ENCODE data around the gene ACSF2. TPM values are rescaled to one million over a fixed set of nuclear protein-coding genes. Genes with fewer than 3 reads are reported as not detected.

ACSF2 gene
- polyA plus RNA-seq, 1 donor from 2014 or later: not detected

DNA sequence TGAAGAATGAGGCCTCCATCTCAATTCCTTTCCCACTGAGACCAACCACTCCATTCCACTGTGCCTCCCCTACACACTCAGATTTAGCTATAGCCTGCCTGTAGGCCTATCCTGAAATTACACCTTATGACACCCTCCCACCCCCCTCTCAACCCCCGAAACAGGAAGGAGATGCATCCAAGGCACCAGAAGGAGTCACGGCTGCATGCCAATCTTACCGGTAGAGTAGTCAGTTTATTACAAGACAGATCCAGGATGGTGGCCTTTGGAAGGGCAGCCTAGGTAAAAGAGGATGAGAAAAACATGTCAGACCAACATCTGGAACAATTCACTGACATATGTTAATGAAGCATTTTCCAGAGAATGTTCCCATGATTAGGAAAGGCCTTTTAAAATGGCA, 31.3 kb upstream of the ACSF2 start:
- no peak overlapping the region for H3K4me2 ChIP-seq (ENCODE audit: low read length)
- H3K9me2 ChIP-seq (ENCODE audit: insufficient read depth, low read length): no peaks in the 10 kb centered on the region
- H3K9me3 ChIP-seq (ENCODE audit: low read length): no peaks in the 10 kb centered on the region
- no peaks in the 10 kb centered on the region for H4K20me1 ChIP-seq (ENCODE audit: insufficient read depth)
- H3K36me3 ChIP-seq (ENCODE audit: insufficient read depth, low read length): no peaks in the 10 kb centered on the region
- TF ChIP-seq, protein P1, sequence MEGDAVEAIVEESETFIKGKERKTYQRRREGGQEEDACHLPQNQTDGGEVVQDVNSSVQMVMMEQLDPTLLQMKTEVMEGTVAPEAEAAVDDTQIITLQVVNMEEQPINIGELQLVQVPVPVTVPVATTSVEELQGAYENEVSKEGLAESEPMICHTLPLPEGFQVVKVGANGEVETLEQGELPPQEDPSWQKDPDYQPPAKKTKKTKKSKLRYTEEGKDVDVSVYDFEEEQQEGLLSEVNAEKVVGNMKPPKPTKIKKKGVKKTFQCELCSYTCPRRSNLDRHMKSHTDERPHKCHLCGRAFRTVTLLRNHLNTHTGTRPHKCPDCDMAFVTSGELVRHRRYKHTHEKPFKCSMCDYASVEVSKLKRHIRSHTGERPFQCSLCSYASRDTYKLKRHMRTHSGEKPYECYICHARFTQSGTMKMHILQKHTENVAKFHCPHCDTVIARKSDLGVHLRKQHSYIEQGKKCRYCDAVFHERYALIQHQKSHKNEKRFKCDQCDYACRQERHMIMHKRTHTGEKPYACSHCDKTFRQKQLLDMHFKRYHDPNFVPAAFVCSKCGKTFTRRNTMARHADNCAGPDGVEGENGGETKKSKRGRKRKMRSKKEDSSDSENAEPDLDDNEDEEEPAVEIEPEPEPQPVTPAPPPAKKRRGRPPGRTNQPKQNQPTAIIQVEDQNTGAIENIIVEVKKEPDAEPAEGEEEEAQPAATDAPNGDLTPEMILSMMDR (IDR thresholded peaks at IDR 0.05; ENCODE audit: poor library complexity, severe bottlenecking): no peak
- TF ChIP-seq TAF1 (IDR thresholded peaks at IDR 0.05; ENCODE audit: low read depth) (no peak), MXI1 (conservative IDR thresholded peaks at IDR 0.05; ENCODE audit: poor library complexity, severe bottlenecking) (no peak), EP300 (conservative IDR thresholded peaks at IDR 0.05; ENCODE audit: poor library complexity, severe bottlenecking) (no peak), EZH2 (IDR thresholded peaks at IDR 0.05; ENCODE audit: borderline replicate concordance, insufficient read depth, low read length, poor library complexity, severe bottlenecking) (no peak), SMC3 (conservative IDR thresholded peaks at IDR 0.05; ENCODE audit: poor library complexity) (no peak), POLR2AphosphoS5 (IDR thresholded peaks at IDR 0.05) (no peak), RAD21 (conservative IDR thresholded peaks at IDR 0.05) (no peak)
- TF ChIP-seq, protein P2, sequence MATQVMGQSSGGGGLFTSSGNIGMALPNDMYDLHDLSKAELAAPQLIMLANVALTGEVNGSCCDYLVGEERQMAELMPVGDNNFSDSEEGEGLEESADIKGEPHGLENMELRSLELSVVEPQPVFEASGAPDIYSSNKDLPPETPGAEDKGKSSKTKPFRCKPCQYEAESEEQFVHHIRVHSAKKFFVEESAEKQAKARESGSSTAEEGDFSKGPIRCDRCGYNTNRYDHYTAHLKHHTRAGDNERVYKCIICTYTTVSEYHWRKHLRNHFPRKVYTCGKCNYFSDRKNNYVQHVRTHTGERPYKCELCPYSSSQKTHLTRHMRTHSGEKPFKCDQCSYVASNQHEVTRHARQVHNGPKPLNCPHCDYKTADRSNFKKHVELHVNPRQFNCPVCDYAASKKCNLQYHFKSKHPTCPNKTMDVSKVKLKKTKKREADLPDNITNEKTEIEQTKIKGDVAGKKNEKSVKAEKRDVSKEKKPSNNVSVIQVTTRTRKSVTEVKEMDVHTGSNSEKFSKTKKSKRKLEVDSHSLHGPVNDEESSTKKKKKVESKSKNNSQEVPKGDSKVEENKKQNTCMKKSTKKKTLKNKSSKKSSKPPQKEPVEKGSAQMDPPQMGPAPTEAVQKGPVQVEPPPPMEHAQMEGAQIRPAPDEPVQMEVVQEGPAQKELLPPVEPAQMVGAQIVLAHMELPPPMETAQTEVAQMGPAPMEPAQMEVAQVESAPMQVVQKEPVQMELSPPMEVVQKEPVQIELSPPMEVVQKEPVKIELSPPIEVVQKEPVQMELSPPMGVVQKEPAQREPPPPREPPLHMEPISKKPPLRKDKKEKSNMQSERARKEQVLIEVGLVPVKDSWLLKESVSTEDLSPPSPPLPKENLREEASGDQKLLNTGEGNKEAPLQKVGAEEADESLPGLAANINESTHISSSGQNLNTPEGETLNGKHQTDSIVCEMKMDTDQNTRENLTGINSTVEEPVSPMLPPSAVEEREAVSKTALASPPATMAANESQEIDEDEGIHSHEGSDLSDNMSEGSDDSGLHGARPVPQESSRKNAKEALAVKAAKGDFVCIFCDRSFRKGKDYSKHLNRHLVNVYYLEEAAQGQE (IDR thresholded peaks at IDR 0.05; ENCODE audit: borderline replicate concordance): no peak
- H3K27ac ChIP-seq (ENCODE audit: low read length): no peak overlapping the region
- no peak overlapping the region for H2AFZ ChIP-seq (ENCODE audit: low read depth, low read length)
- peaks cover 15% of the 10 kb centered on the region for H3K79me2 ChIP-seq (replicated peaks; ENCODE audit: insufficient read depth, low read length)
- no peaks in the 10 kb centered on the region for H3F3A ChIP-seq (ENCODE audit: insufficient read depth, low read length, poor library complexity, severe bottlenecking)
- H3K27me3 ChIP-seq (ENCODE audit: insufficient read depth, low read depth, low read length): no peaks in the 10 kb centered on the region
- H3K4me3 ChIP-seq (ENCODE audit: low read length): no peak overlapping the region
- no peak overlapping the region for H3K9ac ChIP-seq (ENCODE audit: low read length)

DNA sequence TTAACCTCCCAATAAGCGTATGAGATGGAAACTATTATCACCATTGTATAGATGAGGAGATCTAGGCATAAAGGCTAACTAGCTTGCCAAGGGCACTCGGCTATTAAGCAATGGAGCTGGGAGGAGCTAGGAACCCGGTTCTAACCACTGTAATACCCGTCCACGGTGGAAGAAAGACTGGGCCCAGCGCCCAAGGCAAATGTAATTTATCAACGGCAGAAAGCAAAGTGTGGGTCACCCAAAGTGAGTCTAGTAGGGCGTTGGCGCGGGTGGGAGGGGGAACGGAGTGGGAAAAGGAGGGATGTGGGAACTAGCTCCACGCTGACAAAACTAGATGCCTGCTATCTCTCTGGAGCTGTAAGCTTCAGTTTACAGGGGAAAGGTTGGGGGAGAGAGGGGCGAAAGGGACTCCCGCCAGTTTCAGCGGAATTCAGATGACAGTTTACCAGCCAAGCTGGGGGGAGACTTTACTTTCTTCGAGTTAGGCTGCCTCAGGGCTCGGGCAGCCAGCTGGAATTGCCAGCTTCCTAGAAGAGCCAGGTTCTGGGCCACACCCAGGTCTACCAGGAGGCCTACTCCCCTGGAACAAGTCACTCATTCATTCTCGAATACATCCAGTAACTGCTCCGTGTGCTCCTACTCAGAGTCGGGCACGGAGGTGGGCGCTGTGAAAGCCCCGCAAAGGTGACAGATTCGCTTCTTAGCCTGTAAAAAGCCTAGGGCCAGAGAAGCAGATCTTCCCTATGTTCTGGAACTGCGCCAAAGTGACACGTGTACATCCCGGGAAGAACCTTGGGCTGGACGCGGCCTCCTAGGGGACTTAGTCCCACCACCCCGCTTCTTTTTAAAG, 29.5 kb upstream of the ACSF2 start:
- H3K4me2 ChIP-seq (ENCODE audit: low read length): peak overlapping the region; percentile 94
- no peaks in the 10 kb centered on the region for H3F3A ChIP-seq (ENCODE audit: insufficient read depth, low read length, poor library complexity, severe bottlenecking)
- no peaks in the 10 kb centered on the region for H3K9me2 ChIP-seq (ENCODE audit: insufficient read depth, low read length)
- H3K4me3 ChIP-seq (ENCODE audit: low read length): peak overlapping the region; percentile 98
- H3K79me2 ChIP-seq (replicated peaks; ENCODE audit: insufficient read depth, low read length): peaks cover 15% of the 10 kb centered on the region
- TF ChIP-seq RAD21 (conservative IDR thresholded peaks at IDR 0.05): no peak
- no peak for TF ChIP-seq EP300 (conservative IDR thresholded peaks at IDR 0.05; ENCODE audit: poor library complexity, severe bottlenecking)
- TF ChIP-seq EZH2 (IDR thresholded peaks at IDR 0.05; ENCODE audit: borderline replicate concordance, insufficient read depth, low read length, poor library complexity, severe bottlenecking): no peak
- H2AFZ ChIP-seq (ENCODE audit: low read depth, low read length): peak overlapping the region; percentile 65
- no peaks in the 10 kb centered on the region for H4K20me1 ChIP-seq (ENCODE audit: insufficient read depth)
- peak overlapping the region; percentile 82 for H3K9ac ChIP-seq (ENCODE audit: low read length)
- H3K27ac ChIP-seq (ENCODE audit: low read length): peak overlapping the region; percentile 44
- H3K36me3 ChIP-seq (ENCODE audit: insufficient read depth, low read length): no peaks in the 10 kb centered on the region
- no peaks in the 10 kb centered on the region for H3K27me3 ChIP-seq (ENCODE audit: insufficient read depth, low read depth, low read length)
- H3K9me3 ChIP-seq (ENCODE audit: low read length): no peaks in the 10 kb centered on the region

Data from neural cell (in vitro differentiated cells).